HG02981 (cell line): ENCODE results near the gene TARP.

Source experiments
- ATAC-seq: cut with Tn5 transposase; IDR thresholded peaks from one replicate; pipeline ENCODE4 v1.9.1; 2021; ENCODE audit warnings: mild to moderate bottlenecking, moderate library complexity; ENCODE audit not compliant: unreplicated experiment

The TARP gene

GRCh38 chr7:38222481-38223096 is 50.8 kb downstream of the TARP start:
- peak; percentile 52 for ATAC-seq

DNA sequence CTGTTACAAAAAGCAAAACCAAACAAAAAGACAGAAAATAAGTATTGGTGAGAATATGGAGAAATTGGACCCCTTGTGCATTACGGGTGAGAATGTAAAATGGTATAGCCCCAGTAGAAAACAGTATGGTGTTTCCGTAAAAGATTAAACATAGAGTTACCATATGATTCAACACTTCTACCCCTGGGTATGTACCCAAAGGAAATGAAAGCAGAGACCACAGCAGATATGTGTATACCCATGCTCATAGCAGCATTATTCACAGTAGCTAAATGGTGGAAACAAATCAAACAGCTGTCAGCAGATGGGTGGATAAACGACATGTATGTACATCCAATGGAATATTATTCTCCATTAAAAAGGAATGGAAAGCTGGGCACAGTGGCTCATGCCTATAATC is 53.0 kb downstream of the TARP start:
- ATAC-seq: peak; percentile 50

DNA sequence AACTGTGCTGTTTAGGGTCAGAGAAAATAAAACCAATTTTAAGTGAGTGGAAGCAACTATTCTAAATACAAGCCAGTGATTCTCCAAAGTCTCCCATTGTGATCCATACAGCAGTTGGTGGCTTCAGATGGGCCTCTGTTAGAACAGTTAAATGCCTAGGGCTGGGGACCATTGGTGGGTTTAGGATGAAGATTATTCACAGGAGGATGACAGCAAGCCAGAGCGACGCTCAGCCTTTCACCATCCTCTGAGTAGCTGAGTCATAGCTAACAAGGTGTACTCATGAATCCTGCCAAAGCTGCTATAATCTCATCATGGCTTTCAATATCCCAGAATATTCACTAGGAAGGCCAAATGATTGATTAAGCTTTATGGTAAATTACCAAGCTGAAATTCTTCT is 55.8 kb downstream of the TARP start:
- no peak for ATAC-seq

- ATAC-seq: peak; percentile 86
These were observed 57.4 kb downstream of the TARP start for GRCh38 chr7:38215735-38216670.

DNA sequence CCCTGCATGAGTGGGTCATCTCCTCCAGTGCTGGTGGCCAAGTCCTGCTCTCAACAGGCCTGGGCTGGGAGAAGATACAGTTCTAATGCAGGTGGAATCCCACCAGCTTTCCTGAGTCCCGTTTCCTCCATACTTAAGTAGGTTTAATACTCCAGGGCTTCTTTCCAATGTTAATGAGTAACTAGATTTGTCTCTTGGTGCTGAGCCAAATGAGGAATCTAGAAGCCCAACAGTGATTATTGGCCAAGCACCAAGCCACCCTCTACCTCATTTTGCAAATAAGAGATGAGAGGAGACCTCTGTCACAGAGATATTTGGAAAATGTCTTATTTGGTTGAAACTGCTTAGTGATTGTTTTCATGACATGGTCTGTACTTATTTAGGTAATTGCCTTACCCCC is 58.3 kb downstream of the TARP start:
- ATAC-seq: no peak

DNA sequence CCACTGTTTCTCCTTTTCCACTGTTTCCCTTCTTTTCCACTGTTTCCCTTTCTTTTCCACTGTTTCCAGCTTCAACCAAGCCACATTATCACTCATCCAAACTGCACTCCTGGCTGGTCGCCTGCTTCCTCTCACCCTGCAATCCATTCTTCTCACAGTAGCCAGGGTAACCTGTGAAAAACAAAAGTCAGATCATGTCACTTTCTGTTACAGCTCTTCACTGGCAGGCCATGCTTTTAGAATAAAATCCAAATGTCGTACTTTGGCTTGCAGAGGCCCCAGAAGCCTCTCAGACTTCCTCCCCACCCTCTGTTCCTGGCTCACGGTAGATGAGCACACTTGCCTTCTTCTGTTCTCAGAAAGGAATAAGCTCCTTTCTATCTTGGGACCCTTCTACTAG is 61.5 kb downstream of the TARP start:
- ATAC-seq: no peak

GRCh38 chr7:38211486-38211885 is 62.0 kb downstream of the TARP start:
- no peak for ATAC-seq
